LHCN-M2 (cell line): ENCODE measurements around the gene PCDHGB4. TPM values are rescaled to one million over a fixed set of nuclear protein-coding genes. Genes with fewer than 3 reads are reported as not detected.
"Not testable (repeated sequence)": the region's sequence is repeated elsewhere in the genome, so short reads cannot be mapped to it uniquely, and the experiment has no call there.

Experiments
- DNase-seq: peaks from one replicate; pipeline ENCODE4 v3.0.0-alpha.2; 2012; ENCODE audit warnings: low read depth
- polyA plus RNA-seq: library from polyadenylated mRNA; unstranded; fragments of >200 nt; gene quantifications from one replicate; pipeline ENCODE4 v1.2.1, GENCODE V29; 2012; ENCODE audit warnings: missing spikeins
- total RNA-seq: library from RNA; depleted of rRNA; stranded (reverse); fragments of >200 nt; gene quantifications from 2 replicates; pipeline ENCODE4 v1.2.3, GENCODE V29; 2014; rRNA removed

Gene PCDHGB4
- 0.69 and 0.71 TPM in 2 replicates for total RNA-seq
- 0.09 TPM for polyA plus RNA-seq

GRCh38 chr5:141387557-141388311 is at the start of gene PCDHGB4:
Gene PCDHGB4 (plus strand): TSS chr5:141387698. CDS start chr5:141387885, 187 bp downstream.
- not testable (repeated sequence) for DNase-seq

GRCh38 chr5:141338538-141339306 is 48.8 kb upstream of the PCDHGB4 start, which contains the start of gene PCDHGA2:
Gene PCDHGA2 (plus strand): TSS chr5:141338760.
- peak; percentile 25 for DNase-seq

GRCh38 chr5:141340781-141341354 is 46.6 kb upstream of the PCDHGB4 start:
- DNase-seq: not testable (repeated sequence)

GRCh38 chr5:141342773-141343172 is 44.7 kb upstream of the PCDHGB4 start:
- no peak for DNase-seq

GRCh38 chr5:141343242-141343952 is 44.1 kb upstream of the PCDHGB4 start, which contains the start of gene PCDHGA3:
Gene PCDHGA3 (plus strand): TSS chr5:141343829. CDS start chr5:141344034, 205 bp downstream.
- DNase-seq: no peak

GRCh38 chr5:141343953-141344463 is 43.5 kb upstream of the PCDHGB4 start:
- DNase-seq: no peak

GRCh38 chr5:141345327-141345726 is 42.2 kb upstream of the PCDHGB4 start:
- no peak for DNase-seq

GRCh38 chr5:141346017-141346416 is 41.5 kb upstream of the PCDHGB4 start:
- DNase-seq: not testable (repeated sequence)

- peak; percentile 74 for DNase-seq
Observed at GRCh38 chr5:141349917-141350619, 37.4 kb upstream of the PCDHGB4 start, which contains the start of gene PCDHGB1. Gene PCDHGB1 (plus strand): TSS chr5:141350099. CDS start chr5:141350261, 162 bp downstream.

GRCh38 chr5:141351591-141351990 is 35.9 kb upstream of the PCDHGB4 start:
- no peak for DNase-seq

- DNase-seq: peak; percentile 12
Observed at GRCh38 chr5:141354900-141355469, 32.5 kb upstream of the PCDHGB4 start, which contains the start of gene PCDHGA4. Gene PCDHGA4 (plus strand): TSS chr5:141355021. CDS start chr5:141355108, 87 bp downstream.

GRCh38 chr5:141355641-141356040 is 31.9 kb upstream of the PCDHGB4 start:
- no peak for DNase-seq

- DNase-seq: no peak
Observed at GRCh38 chr5:141356133-141356532, 31.4 kb upstream of the PCDHGB4 start.

- DNase-seq: no peak
Observed at GRCh38 chr5:141356950-141357349, 30.5 kb upstream of the PCDHGB4 start.

- DNase-seq: peak; percentile 73
Observed at GRCh38 chr5:141359790-141360426, 27.6 kb upstream of the PCDHGB4 start, which contains the start of gene PCDHGB2. Gene PCDHGB2 (plus strand): TSS chr5:141359994. CDS start chr5:141360136, 142 bp downstream.

GRCh38 chr5:141360685-141361084 is 26.8 kb upstream of the PCDHGB4 start:
- DNase-seq: no peak

GRCh38 chr5:141362719-141363118 is 24.8 kb upstream of the PCDHGB4 start:
- DNase-seq: no peak

GRCh38 chr5:141363952-141364660 is 23.4 kb upstream of the PCDHGB4 start, which contains the start of gene PCDHGA5:
Gene PCDHGA5 (plus strand): TSS chr5:141364162. CDS start chr5:141364331, 169 bp downstream.
- DNase-seq: no peak
